ENCODE data around the gene SMNDC1. TPM values are rescaled to one million over a fixed set of nuclear protein-coding genes. Genes with fewer than 3 reads are reported as not detected.
A peak's percentile ranks its signal among the peaks of the same experiment; 100 is the strongest.

SMNDC1 gene
- total RNA-seq, 1 experiment from 2014 or later: 57.8 TPM

GRCh38 chr10:110340816-110341215 is 36.1 kb upstream of the SMNDC1 start:
- peaks cover 23% of the 10 kb centered on the region for H3K4me1 ChIP-seq (ENCODE audit: insufficient read depth, low read length, poor library complexity, severe bottlenecking)
- CTCF ChIA-PET: no interaction called here
- H3K9me3 ChIP-seq (ENCODE audit: low read depth, low read length, poor library complexity, severe bottlenecking): no peaks in the 10 kb centered on the region
- no peak for DNase-seq (ENCODE audit: low spot score)
- no peaks in the 10 kb centered on the region for H3K36me3 ChIP-seq (ENCODE audit: insufficient read depth, low read length, poor library complexity, severe bottlenecking)
- TF ChIP-seq CTCF (conservative IDR thresholded peaks at IDR 0.05; ENCODE audit: low read depth, low read length) (no peak), EZH2 (IDR thresholded peaks at IDR 0.05; ENCODE audit: borderline replicate concordance, low read depth, low read length, poor library complexity, severe bottlenecking) (no peak)
- no peak overlapping the region for H3K4me3 ChIP-seq (ENCODE audit: low read depth, low read length, poor library complexity, severe bottlenecking)
- no TSS peak for BruUV-seq (replicated peaks)
- intact Hi-C loops (cut with micrococcal nuclease; ENCODE audit: unreplicated experiment): no loop called here
- POLR2A ChIA-PET (ENCODE audit: low non-redundant PET): no interaction called here
- H3K27ac ChIP-seq (ENCODE audit: low read depth, low read length, poor library complexity, severe bottlenecking): no peak overlapping the region
- no peaks in the 10 kb centered on the region for H3K27me3 ChIP-seq (replicated peaks; ENCODE audit: insufficient read depth, low read depth, low read length, poor library complexity)

- Histone ChIP-seq H3K36me3 (ENCODE audit: insufficient read depth, low read length, poor library complexity, severe bottlenecking) (no peaks in the 10 kb centered on the region), H3K27ac (ENCODE audit: low read depth, low read length, poor library complexity, severe bottlenecking) (no peak overlapping the region), H3K4me3 (ENCODE audit: low read depth, low read length, poor library complexity, severe bottlenecking) (no peak overlapping the region), H3K4me1 (ENCODE audit: insufficient read depth, low read length, poor library complexity, severe bottlenecking) (peaks cover 28% of the 10 kb centered on the region), H3K9me3 (ENCODE audit: low read depth, low read length, poor library complexity, severe bottlenecking) (no peaks in the 10 kb centered on the region), H3K27me3 (replicated peaks; ENCODE audit: insufficient read depth, low read depth, low read length, poor library complexity) (no peaks in the 10 kb centered on the region)
- TF ChIP-seq EZH2 (IDR thresholded peaks at IDR 0.05; ENCODE audit: borderline replicate concordance, low read depth, low read length, poor library complexity, severe bottlenecking): no peak
- TF ChIP-seq CTCF (conservative IDR thresholded peaks at IDR 0.05; ENCODE audit: low read depth, low read length): no peak
- CTCF ChIA-PET: no interaction called here
- intact Hi-C loops (cut with micrococcal nuclease; ENCODE audit: unreplicated experiment): no loop called here
- POLR2A ChIA-PET (ENCODE audit: low non-redundant PET): no interaction called here
- DNase-seq (ENCODE audit: low spot score): no peak
- no TSS peak for BruUV-seq (replicated peaks)
These were observed 35.4 kb upstream of the SMNDC1 start for GRCh38 chr10:110340122-110340521.

GRCh38 chr10:110337906-110338305 is 33.2 kb upstream of the SMNDC1 start:
- no peaks in the 10 kb centered on the region for H3K36me3 ChIP-seq (ENCODE audit: insufficient read depth, low read length, poor library complexity, severe bottlenecking)
- H3K4me3 ChIP-seq (ENCODE audit: low read depth, low read length, poor library complexity, severe bottlenecking): no peak overlapping the region
- H3K4me1 ChIP-seq (ENCODE audit: insufficient read depth, low read length, poor library complexity, severe bottlenecking): peaks cover 21% of the 10 kb centered on the region
- no peaks in the 10 kb centered on the region for H3K9me3 ChIP-seq (ENCODE audit: low read depth, low read length, poor library complexity, severe bottlenecking)
- intact Hi-C loops (cut with micrococcal nuclease; ENCODE audit: unreplicated experiment): no loop called here
- ChIA-PET CTCF (no interaction called here), POLR2A (ENCODE audit: low non-redundant PET) (no interaction called here)
- no peak for TF ChIP-seq EZH2 (IDR thresholded peaks at IDR 0.05; ENCODE audit: borderline replicate concordance, low read depth, low read length, poor library complexity, severe bottlenecking)
- TF ChIP-seq CTCF (conservative IDR thresholded peaks at IDR 0.05; ENCODE audit: low read depth, low read length): no peak
- H3K27ac ChIP-seq (ENCODE audit: low read depth, low read length, poor library complexity, severe bottlenecking): no peak overlapping the region
- no TSS peak for BruUV-seq (replicated peaks)
- DNase-seq (ENCODE audit: low spot score): peak; percentile 23
- no peaks in the 10 kb centered on the region for H3K27me3 ChIP-seq (replicated peaks; ENCODE audit: insufficient read depth, low read depth, low read length, poor library complexity)

All from A673 (cell line).